ENCODE measurements around the gene SLC27A4. TPM values are rescaled to one million over a fixed set of nuclear protein-coding genes. Genes with fewer than 3 reads are reported as not detected.

Gene SLC27A4
- total RNA-seq, 6 experiments from 2014 or later, result 15.8 to 97.3 (median 24.1) TPM

DNA sequence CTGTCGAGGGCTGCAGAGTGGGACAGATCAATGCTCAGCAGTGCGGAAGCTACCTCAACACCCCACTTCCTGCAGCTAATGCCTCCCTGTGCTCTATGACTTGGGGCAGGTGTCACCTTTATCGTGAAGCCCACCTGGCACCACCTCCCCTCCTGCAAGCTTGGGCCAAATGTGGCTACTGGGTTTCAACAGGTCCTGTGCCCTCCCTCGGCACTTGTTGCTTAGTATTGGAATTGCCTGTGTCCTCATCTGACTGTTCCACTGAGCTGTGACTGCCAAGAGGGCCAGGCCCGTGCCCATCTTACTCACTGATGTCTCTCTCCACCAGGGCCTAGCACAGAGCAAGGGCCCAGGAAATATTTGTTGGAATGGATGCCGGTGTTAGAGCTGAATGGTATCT lies 9.4 kb downstream of the SLC27A4 start:
- Histone ChIP-seq H3K9me3 (no peaks in the 10 kb centered on the region), H3K36me3 (peaks cover 0 to 28% (median 7%) of the 10 kb centered on the region in 4 donors), H3K27ac (no peak overlapping the region), H3K4me3 (no peak overlapping the region), H3K27me3 (no peaks in the 10 kb centered on the region), H3K4me1 (no peaks in the 10 kb centered on the region)
- intact Hi-C loops (cut with DNase I), result loop anchor here (10.0 kb wide), 1 partner anchor 55 kb away; no protein-coding TSS in a partner anchor
- 90% methylated on average over 2 of the region's 6 CpGs for WGBS (ENCODE audit: insufficient coverage, low coverage, low lambda C conversion rate, missing lambda C conversion rate)
- TF ChIP-seq, protein P1, sequence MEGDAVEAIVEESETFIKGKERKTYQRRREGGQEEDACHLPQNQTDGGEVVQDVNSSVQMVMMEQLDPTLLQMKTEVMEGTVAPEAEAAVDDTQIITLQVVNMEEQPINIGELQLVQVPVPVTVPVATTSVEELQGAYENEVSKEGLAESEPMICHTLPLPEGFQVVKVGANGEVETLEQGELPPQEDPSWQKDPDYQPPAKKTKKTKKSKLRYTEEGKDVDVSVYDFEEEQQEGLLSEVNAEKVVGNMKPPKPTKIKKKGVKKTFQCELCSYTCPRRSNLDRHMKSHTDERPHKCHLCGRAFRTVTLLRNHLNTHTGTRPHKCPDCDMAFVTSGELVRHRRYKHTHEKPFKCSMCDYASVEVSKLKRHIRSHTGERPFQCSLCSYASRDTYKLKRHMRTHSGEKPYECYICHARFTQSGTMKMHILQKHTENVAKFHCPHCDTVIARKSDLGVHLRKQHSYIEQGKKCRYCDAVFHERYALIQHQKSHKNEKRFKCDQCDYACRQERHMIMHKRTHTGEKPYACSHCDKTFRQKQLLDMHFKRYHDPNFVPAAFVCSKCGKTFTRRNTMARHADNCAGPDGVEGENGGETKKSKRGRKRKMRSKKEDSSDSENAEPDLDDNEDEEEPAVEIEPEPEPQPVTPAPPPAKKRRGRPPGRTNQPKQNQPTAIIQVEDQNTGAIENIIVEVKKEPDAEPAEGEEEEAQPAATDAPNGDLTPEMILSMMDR (IDR thresholded peaks at IDR 0.05), result no peak
- no peak for TF ChIP-seq POLR2A (IDR thresholded peaks at IDR 0.05)
- ATAC-seq (no peak), DNase-seq (no peak)

DNA sequence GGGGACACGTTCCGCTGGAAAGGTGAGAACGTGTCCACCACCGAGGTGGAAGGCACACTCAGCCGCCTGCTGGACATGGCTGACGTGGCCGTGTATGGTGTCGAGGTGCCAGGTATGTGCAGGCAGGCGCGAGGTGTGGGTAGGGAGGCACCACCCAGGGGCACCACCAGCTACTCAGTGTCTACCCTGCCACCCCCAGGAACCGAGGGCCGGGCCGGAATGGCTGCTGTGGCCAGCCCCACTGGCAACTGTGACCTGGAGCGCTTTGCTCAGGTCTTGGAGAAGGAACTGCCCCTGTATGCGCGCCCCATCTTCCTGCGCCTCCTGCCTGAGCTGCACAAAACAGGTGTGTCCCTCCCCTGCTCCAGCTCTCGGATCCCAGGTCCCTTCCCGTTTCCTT lies 15.1 kb downstream of the SLC27A4 start:
- Histone ChIP-seq H3K4me1 (no peaks in the 10 kb centered on the region), H3K27me3 (no peaks in the 10 kb centered on the region), H3K9me3 (no peaks in the 10 kb centered on the region), H3K4me3 (no peak overlapping the region), H3K36me3 (peaks cover 0 to 13% (median 4%) of the 10 kb centered on the region in 4 donors), H3K27ac (no peak overlapping the region)
- intact Hi-C loops (cut with DNase I), result no loop called here
- DNase-seq, result no peak
- no peak for ATAC-seq
- 100% methylated on average over 2 of the region's 19 CpGs for WGBS (ENCODE audit: insufficient coverage, low coverage, low lambda C conversion rate, missing lambda C conversion rate)
- no peak for TF ChIP-seq POLR2A (IDR thresholded peaks at IDR 0.05)
- TF ChIP-seq, protein P1 (IDR thresholded peaks at IDR 0.05), result no peak

DNA sequence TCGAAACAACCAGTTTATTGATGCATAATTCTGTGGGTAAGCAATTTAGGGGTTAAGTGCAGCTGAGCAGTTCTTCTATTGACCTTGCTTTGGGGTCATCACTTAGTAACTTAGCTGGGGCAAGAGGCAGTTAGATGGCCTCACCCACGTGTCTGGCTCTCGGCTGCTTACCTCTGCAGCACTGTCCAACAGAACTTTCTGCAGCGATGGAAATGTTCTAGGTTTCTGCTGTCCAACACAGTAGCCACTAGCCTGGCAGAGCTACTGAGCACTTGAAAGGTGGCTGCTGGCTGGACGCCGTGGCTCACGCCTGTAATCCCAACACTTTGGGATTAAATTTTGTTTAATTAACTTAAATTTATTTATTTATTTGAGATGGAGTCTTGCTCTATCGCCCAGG lies 17.8 kb downstream of the SLC27A4 start:
- Histone ChIP-seq H3K27ac (no peak overlapping the region), H3K36me3 (peaks cover 0 to 13% (median 4%) of the 10 kb centered on the region in 4 donors), H3K4me3 (no peak overlapping the region), H3K4me1 (peaks cover 0 to 5% (median 0%) of the 10 kb centered on the region in 4 donors), H3K9me3 (no peaks in the 10 kb centered on the region), H3K27me3 (no peaks in the 10 kb centered on the region)
- 37% methylated on average over 6 of the region's 8 CpGs for WGBS (ENCODE audit: insufficient coverage, low coverage, low lambda C conversion rate, missing lambda C conversion rate)
- intact Hi-C loops (cut with DNase I), result no loop called here
- DNase-seq (no peak), ATAC-seq (peak in 1 of 4 donors; percentile 27)
- TF ChIP-seq, protein P1 (IDR thresholded peaks at IDR 0.05), result no peak
- TF ChIP-seq POLR2A (IDR thresholded peaks at IDR 0.05), result no peak

DNA sequence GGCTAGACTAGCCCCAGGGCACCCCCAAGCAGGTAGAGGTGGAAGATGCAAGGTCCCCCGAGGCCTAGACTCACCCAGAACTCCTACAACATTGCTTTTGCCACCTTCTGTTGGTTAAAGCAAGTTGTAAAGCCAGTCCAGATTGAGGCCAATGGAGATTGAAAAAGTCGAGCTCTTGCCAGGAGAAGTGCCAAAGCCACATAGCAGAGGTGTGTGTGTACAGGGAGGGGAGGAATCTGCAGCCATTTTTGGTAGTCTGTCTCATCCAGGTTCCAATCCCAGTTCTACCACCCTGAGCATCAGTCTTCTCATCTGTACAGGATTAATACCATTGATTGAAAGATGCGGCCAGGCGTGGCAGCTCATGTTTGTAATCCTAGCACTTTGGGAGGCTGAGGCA lies 18.5 kb downstream of the SLC27A4 start:
- no peak for DNase-seq
- Histone ChIP-seq H3K9me3 (no peaks in the 10 kb centered on the region), H3K27ac (no peak overlapping the region), H3K4me3 (no peak overlapping the region), H3K4me1 (peaks cover 0 to 5% (median 0%) of the 10 kb centered on the region in 4 donors), H3K36me3 (peaks cover 0 to 13% (median 4%) of the 10 kb centered on the region in 4 donors), H3K27me3 (no peaks in the 10 kb centered on the region)
- TF ChIP-seq POLR2A (IDR thresholded peaks at IDR 0.05), result no peak
- TF ChIP-seq, protein P1 (IDR thresholded peaks at IDR 0.05), result no peak
- 85% methylated on average over 3 of the region's 4 CpGs for WGBS (ENCODE audit: insufficient coverage, low coverage, low lambda C conversion rate, missing lambda C conversion rate)
- no peak for ATAC-seq
- intact Hi-C loops (cut with DNase I), result no loop called here
